Umbilical cord (tissue), 2 donors: ENCODE results near the gene CREB3L2. TPM values are rescaled to one million over a fixed set of nuclear protein-coding genes. Genes with fewer than 3 reads are reported as not detected.
A peak's percentile ranks its signal among the peaks of the same experiment; 100 is the strongest.

Source experiments
- DNase-seq: peaks from one replicate; pipeline ENCODE4 v3.0.0-alpha.2; 2015; ENCODE audit warnings: low spot score
- total RNA-seq: library from RNA; depleted of rRNA; stranded (reverse); fragments of >200 nt; gene quantifications from one replicate; pipeline ENCODE4 v1.2.3, GENCODE V29; 2014; ENCODE audit warnings: low replicate concordance; ENCODE audit not compliant: insufficient read depth

The CREB3L2 gene
- total RNA-seq, 1 donor from 2014 or later: 26.5 TPM

DNA sequence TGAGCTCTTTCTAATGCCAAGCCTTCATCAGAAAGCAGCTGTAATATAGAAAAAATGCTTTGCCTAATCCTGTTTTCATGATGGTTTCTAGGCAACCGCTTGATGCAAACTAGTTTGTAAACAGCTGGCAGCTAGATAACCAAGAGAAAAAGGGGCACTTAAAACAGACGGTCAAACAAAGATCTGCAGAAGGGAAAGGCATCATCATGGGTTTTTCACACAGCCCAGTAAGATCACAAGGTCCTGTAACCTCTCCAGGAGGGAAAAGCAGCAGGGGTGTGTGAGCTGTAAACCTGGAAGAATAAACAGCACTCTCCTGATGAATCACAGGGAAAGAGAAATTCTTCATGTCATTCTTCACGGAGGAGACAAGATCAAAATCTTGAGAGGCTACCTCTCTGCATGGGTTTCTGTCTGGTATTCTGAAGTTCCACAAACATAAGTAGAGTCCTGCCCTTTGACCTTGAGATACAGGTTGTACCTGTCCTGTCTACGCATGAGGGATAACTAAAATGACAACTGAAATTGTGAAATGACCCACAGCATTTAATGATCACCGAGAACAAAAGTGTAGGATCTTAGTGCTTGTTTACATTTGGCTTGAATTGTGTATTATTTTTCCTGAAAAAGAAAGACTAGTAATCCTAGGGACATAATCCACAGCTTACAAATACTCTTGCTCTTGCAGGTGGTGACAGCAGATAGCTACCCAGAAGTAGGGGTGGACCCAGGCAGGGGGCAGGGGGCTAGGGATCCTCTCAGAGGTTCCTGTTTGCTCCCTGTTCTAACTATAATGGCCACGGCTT, 48.0 kb downstream of the CREB3L2 start:
- no peak for DNase-seq

DNA sequence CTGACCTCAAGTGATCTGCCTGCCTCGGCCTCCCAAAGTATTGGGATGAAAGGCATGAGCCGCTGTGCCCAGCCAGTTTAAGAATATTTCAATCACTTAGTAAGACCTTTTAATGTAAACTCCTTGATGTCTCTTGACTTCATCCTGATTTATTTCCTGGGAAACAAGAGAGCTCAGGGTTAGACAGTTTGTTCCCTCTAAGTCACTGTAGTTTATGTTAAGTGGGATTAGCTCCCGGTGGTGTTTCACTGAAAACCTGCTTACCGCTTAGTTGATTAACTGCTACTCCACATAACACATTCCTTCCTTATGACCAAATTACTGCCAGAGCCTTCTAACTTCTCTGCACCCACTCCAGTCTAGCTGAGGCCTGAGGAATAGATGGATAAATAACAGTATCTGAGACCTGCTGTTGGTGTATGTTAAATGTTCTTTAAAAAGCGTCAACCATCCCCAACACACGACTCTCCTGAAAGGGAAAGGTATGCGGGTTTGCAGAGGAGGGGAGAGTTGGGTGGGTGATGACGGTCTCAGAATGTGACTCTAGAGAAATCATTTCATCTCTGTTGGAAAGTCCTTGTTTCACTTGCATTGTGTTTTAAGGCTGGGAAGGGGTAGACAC, 48.7 kb downstream of the CREB3L2 start:
- DNase-seq: no peak

DNA sequence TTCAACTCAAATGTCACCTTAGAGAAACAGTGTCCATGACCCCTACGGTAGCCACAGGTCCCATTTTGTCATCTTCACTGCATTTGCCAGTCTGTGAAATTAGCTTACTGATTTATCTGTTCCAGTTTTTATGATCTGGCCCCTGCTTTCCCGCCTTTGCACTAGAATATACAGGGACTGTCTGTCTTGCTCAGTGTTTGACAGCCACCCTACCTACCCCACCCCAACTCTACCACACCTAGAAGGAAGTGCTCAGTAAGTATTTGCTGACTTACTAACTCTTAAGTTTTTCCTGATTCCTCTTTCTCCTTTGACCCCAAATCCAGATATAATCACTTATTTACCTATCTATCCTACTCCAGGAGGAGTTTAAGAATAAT, 49.5 kb downstream of the CREB3L2 start:
- DNase-seq: no peak

DNA sequence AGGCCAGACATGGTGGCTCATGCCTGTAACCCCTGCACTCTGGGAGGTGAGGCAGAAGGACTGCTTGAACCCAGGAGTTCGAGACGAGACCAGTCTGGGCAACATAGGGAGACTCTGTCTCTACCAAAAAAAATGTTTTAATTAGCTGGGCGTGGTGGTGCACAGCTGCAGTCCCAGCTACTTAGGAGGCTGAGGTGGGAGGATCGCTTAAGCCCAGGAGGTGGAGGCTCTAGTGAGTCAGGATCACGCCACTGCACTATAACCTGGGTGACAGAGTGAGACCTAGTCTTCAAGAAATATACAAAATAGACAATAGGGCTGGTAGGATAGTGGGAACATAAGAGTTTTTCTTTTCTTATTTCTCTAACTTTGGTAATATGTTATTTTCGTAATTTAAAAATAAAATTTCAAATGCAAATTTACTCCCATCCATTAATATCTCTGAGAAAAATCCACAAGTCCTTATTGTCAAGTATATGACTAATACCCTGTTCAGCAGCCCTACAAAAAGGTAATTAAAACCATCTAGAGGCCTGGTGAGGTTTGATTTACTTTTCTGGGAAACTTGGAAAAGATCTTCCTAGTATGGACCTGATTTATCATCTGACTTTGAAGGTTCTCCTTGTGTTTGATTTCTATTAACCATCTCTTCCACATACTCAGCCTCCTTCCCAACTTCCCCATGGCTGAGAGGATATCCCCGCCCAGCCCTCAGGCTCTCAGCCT, 50.0 kb downstream of the CREB3L2 start:
- no peak for DNase-seq

DNA sequence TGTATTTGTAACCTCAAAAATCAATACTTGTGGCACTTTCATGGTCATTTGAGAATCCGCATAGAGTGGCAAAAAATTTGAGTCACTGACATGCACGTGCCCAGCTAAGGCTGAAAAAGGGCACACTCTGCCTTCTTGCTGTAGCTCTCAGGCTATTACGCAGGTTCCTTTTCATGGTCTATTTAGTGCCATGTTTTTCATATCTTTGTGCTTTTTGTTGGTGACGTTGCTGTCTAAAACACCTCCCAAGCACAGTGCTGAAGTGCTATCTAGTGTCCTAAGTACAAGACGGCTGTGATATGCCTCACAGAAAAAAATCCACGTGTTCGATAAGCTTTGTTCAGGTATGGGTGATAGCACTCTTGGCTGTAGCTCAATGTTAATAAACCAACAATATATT, 50.9 kb downstream of the CREB3L2 start:
- DNase-seq: no peak

DNA sequence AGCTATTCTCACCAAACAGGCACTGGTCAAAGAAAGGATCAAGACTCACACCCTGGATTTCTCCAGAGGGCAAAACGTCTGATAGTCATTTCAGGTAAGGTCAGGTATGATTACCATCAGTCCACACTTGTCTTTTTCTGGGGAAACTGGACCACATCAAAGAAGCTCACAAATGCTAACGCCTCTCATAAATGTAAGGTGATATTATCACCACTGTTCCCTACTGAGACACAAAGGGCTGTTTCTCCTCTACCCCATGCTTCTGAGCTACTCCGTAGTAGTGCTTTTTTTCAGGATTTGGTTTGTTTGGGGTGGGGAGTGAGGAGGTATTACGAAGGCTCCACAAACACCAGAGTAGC, 51.6 kb downstream of the CREB3L2 start:
- DNase-seq: no peak

DNA sequence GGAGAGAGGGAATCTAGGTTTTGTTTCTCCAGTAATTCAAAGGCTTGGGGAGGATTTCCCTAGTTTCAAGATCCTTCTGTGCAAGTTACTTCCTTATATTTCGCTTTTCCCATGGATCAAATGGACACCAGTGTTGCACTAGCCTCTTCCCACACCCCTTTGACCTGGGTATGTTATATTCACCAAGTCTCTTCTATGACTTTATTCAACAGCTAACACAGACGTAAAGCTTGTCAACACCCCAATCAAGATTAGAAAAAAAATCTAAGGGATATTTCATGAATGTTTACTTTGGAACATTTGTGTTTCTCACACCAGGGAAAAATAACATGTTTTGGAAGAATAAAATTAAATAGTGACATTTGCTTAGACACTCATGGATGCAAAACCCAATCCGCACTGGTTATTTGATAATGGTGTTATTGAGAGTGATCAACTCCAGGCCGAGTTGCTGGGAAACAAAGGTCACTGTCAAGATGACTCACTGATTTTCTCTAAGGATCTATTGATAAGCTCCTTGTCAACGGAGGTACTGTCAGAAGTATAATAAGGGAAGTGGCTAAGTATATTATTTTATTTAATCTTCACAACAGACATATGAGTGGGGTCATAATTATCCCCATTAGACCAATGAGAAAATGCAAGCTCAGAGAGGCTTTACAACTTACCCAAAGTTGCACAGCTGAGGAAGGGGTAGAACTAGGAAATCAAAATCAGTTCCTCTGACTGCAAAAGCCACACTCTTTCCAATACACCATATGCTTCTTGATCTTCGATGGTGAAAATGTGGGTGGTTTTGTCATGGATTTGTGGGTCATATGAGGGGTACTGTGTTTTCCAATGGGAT, 52.2 kb downstream of the CREB3L2 start:
- no peak for DNase-seq

DNA sequence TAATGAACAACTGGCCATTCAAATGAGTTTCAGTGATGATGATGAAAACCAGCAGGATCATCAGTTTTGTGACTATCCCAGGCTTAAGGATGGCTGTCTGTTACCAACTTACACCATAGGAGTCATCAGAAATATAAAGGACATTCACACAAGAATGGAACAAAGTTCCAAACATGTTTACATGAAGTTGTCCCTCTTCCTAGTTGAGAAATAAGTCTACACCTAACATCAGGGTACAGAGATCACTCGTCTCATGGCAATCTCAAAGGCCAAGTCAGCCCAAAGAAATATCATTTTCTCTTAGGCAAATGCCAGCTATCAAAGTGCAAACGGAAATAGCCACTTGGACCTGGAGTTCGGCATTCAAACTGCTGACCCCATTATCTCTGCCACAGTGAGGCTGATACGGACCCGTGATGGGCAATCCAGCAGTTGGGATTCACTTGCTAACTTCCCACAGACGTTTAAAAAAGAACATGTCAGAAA, 53.0 kb downstream of the CREB3L2 start:
- DNase-seq: no peak

DNA sequence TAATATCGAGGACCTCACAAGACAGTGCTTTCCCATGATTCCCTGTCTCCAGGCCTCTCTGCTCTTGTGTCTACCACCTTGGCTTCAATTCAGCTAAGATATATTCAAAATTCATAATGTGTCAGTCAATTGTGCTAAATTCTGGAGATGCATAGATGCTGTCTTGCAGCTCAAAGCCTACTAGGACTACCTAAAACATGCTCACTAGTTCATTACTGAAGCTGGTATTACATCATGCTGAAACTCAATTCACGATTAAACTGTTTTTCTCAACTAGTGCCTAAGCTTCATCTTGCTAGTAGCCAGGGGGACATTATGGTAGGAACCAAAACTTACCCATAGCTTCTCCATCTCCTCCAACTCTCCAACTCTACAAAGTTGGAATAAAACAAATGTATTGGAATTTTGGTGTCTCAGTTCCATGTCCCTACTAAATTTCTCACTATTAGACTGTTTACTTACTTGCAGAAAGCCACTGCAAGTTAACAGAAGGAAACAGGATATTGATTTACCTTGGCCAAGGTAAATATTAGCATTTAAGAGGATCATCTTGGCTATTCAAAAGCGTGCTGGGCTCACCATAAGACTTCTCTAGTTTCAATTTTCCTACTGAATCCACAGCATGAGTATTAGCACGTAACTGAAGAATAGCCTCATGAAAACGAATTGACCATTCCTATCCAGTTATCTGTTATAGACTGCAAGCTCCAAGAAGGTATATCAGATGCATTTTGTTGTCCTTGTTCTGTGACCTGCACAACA, 53.6 kb downstream of the CREB3L2 start:
- DNase-seq: no peak

DNA sequence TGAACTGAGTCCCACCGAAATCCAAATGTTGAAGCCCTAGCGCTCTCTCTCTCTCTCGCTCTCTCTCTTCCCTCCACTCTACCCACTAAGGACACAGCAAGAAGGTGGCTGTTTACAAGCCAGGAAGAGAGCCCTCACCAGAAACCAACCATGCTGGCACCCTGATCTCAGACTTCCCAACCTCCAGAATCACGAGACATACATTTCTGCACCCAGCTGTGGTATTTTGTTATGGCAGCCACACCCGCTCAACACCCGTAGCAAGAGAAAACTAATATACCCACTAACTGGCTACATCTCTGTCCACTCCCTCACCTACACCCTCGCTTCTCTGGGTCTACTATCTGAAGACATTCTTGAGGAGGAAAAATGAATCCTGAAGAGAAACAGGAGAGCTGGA, 54.8 kb downstream of the CREB3L2 start:
- DNase-seq: no peak

DNA sequence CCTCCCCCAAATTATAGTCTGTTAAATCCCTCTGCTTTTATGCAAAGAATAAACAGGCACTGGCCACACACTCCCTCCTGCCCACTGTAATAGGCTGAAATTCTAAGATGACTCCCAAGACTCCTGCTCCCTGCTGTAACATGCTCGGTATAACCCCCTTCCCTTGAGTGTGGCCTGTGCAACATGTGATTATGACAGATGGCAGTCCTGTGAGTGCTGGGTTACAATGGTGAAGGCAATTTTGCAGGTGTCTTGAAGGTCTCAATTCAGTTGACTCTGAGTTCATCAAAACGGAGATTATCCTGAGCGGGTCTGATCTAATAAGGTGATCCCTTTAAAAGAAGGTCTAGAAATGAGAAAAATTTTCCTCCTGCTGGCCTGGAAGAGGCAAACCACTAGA, 55.9 kb downstream of the CREB3L2 start:
- no peak for DNase-seq

DNA sequence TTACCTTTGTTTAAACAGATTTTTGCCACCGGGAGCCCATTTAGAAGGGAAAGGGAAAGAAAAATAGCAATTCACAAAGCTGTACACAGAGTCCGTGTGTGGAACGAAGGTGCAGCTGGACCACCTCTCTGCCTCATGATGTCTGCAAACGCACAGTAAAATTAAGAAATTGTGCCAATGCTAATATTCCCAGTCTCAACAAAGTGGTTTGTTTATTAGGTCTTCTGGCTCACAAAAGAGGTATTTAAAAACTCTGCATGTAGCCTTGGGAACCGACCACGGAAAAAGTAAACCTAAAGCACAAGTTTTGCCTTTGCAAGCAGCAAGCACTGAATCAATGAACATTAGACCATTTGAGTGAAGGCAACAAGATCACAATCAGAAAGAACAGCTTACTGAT, 57.7 kb downstream of the CREB3L2 start:
- no peak for DNase-seq

DNA sequence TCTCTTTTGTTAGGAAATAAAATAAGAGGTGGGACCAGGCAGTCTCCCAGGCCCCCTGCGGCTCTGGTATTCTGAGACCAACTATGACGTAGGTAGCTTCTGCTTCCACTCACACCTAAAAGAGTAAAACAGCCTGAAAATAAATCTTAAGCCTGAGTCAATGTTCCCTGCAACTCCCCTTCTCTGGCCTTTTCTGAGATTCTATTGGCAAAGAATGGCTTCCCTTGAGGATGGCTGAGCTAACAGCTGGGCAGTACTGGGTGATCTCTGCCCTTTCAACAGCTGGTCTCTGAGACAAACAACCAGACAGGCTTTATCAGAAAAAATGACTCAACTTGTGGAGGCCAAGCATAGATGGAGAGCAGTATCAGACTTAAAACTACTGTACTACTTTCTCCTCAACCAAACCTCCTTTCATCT, 58.7 kb downstream of the CREB3L2 start:
- DNase-seq: peak; percentile 82

DNA sequence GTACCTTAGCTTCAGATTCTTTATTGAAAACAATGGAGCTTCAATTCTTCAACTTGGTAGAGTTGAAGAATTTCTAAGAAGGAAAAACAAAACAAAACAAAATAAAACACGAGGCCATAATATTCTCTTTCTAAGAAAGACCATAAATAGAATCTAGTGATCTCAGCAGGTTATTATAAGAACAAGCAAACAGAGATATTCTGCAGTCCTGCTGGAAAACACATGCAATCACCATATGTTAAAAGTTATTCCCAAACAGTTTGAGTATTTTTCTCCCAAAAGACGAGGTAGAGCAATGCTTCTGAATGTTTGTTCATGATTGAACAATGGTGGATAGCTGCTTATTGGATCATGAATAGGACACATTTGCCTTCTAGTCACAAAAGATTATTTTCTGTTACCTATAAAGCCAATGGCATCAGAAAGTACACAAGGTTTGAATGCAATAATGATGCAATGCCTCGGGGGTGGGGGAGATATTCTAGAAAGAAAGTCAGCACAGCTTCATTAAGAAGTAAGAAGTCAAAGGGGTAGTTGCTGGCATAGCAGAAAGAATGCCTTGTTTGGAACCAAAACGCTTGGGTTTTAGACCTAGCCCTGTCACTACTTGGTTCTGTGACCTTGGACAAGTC, 59.3 kb downstream of the CREB3L2 start:
- DNase-seq: peak; percentile 42

DNA sequence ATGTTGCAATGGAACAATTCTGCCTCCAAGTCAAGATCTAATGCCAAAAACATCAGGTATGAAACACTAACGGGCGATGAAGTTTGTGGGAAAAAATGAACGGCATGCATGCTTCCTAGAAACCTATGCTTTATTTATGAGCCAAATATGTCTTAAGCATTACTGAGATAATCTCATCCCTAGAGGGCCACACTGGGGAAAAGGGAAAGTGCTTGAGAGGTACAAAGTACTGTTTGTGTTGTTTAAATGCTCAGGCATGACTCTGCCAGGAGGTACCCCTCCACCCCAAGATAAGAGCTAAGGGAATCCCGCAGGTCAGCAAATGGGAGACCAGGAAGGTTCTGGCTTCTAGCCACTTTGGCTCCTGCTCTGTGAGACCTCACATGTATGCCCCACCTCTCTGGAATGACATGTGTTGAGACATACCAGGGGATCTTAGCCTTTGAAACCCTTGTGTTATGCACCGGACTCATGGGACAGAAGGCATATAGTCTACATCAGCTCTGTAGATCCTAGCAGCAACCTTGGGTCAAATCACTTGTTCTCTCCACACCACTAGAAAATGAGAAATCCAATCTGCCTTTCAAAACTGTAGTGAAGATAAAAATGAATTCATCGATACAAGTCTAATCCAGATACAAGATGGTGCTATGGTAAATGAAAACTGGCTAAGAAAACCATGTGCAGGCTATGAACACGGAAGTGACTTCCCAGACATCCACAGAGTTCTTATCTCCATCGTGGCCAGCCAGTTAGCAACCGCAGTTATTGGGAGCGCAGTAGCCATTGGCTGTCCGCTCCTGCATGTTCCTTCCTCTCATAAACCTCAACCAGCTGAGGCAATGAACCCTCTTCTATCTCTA, 61.0 kb downstream of the CREB3L2 start:
- peak; percentile 68 for DNase-seq

DNA sequence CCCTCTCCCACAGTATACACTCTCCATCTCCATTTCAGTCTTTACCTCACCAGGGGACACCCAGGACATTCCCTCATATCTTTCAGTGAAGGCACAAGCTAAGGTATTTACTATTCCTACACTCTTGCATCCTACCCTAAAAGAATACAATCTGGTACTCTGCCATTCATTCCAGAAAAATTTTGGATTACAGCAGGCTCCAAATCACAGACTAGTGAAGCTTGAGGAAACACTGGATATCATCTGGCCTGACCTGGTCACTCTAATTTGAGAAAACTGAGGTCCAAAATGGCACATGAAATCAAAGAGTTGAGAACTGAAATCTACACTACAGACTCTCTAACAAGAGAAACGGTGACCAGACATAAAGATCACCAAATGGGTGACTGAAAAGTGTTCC, 61.7 kb downstream of the CREB3L2 start:
- DNase-seq: no peak

DNA sequence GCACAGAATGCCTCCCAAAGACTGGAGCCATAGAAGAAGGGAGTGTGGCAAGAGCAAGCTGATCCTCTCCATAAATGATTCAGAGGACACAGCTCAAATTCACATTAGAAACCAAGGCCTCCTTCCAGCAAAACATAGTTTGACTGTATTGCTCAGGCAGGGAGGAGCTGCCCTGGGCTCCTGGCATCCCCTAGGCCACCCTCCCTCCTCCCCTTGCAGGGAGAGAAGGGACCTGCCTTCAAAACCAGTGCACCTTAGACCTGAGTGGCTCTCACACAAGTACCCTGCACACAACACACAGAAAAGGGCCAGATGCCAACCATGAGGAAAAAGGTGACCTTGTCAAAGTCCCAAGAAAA, 64.7 kb downstream of the CREB3L2 start:
- DNase-seq: peak; percentile 42

DNA sequence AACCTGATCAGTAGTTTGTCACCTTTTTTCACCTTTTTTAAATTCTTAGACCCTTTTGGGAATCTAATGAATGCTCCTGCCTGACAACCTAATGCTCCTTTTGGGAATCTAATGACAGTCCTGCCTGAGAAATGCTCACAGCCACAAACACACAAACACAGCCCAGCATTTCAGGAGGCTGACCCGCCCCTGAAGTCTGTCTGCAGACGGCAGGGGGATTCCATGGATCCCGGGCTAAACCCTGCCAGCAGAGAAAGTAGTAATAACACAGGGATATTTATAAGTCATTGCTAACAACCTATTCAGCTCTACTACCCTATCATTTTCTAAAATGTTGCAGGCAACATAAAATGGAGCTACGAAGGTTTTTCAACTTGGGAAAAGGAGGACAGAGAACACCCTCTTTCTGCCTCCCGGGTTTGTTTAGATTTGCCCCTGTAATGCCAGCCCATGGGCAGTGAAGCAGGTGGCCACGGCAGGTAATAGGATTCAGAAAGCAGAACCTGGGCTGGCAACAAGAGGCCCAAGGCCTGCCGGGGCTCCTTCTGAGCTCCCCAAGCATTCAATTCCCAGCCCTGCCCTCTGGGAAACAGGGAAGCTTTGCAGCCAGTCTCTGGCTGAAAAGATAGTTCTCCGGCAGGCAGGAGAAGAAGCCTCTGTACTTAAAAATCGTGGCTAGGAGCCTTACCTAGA, 65.2 kb downstream of the CREB3L2 start:
- no peak for DNase-seq
